Measurements from ENCODE around the gene SH3BGRL.

GRCh38 chrX:81208916-81209315, 7.0 kb downstream of the SH3BGRL start:
- TF ChIP-seq POLR2AphosphoS5 (IDR thresholded peaks at IDR 0.05), result no peak
- TF ChIP-seq, protein P1, sequence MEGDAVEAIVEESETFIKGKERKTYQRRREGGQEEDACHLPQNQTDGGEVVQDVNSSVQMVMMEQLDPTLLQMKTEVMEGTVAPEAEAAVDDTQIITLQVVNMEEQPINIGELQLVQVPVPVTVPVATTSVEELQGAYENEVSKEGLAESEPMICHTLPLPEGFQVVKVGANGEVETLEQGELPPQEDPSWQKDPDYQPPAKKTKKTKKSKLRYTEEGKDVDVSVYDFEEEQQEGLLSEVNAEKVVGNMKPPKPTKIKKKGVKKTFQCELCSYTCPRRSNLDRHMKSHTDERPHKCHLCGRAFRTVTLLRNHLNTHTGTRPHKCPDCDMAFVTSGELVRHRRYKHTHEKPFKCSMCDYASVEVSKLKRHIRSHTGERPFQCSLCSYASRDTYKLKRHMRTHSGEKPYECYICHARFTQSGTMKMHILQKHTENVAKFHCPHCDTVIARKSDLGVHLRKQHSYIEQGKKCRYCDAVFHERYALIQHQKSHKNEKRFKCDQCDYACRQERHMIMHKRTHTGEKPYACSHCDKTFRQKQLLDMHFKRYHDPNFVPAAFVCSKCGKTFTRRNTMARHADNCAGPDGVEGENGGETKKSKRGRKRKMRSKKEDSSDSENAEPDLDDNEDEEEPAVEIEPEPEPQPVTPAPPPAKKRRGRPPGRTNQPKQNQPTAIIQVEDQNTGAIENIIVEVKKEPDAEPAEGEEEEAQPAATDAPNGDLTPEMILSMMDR (IDR thresholded peaks at IDR 0.05), result no peak
- no peak for TF ChIP-seq POLR2A (IDR thresholded peaks at IDR 0.05)

Data from gastroesophageal sphincter (tissue), 3 donors.